ENCODE data around the gene CT45A1. TPM values are rescaled to one million over a fixed set of nuclear protein-coding genes. Genes with fewer than 3 reads are reported as not detected.
"Not testable (repeated sequence)": the region's sequence is repeated elsewhere in the genome, so short reads cannot be mapped to it uniquely, and the experiment has no call there.

The CT45A1 gene
- total and polyA plus RNA-seq, 2 donors (not counting 1 experiment from before 2014, with no cell fraction given), result not detected

DNA sequence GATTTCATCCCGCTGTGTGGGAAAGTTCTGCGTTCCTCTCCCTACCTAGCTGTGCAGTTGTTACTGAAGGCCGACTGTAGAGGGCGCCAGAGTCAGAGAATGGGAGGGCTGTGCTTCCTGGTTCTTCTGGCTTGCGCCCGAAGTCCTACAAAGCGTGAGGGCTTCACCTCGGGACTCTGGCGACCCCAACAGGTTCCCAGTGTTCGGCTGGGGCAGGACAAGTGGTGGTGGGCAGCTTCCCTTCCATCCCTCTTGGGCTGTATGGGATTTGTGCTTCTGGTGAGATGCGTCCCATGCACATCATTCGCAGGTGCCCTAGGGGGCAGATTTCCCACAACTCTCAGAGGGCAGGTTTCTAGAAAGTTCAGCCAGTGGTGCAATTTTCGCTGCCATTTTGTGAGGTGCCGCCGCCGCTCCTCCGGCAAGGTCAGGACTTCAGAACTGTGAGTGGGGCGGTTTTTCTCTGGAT lies 27.3 kb downstream of the CT45A1 start:
- no peak for DNase-seq (ENCODE audit: low read depth in 2 of 2)
- H3K4me2 ChIP-seq (ENCODE audit: extremely low read depth, insufficient read depth, low read length), result no peak overlapping the region

DNA sequence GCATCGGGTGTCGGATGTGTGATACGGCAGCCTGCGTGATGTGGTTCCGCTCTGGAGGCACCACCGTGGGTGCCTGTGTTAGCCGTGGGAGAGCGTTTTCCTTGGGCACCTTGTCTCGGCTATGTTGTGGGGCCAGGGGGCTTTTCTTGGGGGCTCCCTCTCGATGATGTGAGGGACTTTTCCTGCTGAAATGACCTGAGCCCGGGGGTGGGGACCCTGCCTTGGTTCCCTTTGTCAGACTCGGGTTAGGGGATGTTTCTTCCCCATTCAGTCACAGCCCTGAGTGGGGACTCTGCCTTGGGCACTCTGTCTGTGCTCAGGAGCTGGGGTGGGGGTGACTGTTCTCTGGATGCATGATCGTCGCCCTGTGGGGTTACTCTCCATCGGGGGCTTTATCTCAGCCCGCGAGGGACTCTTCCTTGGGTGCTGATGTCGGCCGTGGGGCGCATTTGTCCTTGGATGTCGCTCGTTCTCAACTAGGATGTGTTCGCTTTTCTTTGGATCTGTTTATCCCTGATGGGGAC lies 27.8 kb downstream of the CT45A1 start:
- no peak for DNase-seq (ENCODE audit: low read depth in 2 of 2)
- H2AFZ ChIP-seq (ENCODE audit: low read length), result no peak overlapping the region
- H3K36me3 ChIP-seq (ENCODE audit: control insufficient read depth, insufficient read depth, low read length), result no peaks in the 10 kb centered on the region
- no peak overlapping the region for H3K4me2 ChIP-seq (ENCODE audit: extremely low read depth, insufficient read depth, low read length)
- H4K20me1 ChIP-seq (ENCODE audit: control insufficient read depth, extremely low read depth, insufficient read depth, low read length), result no peaks in the 10 kb centered on the region
- TF ChIP-seq EZH2 (IDR thresholded peaks at IDR 0.05; ENCODE audit: low read length, missing control alignments) (no peak), CTCF (conservative IDR thresholded peaks at IDR 0.05 in 1 of 2, IDR thresholded peaks at IDR 0.05 in 1 of 2; ENCODE audit: low read depth in 1 of 2, low read length in 2 of 2) (no peak)
- no peak overlapping the region for H3K9ac ChIP-seq (ENCODE audit: insufficient read depth, low read length)
- no peaks in the 10 kb centered on the region for H3K27me3 ChIP-seq (ENCODE audit: control insufficient read depth, insufficient read depth, low read length)
- H3K27ac ChIP-seq (ENCODE audit: insufficient read depth, low read length), result no peak overlapping the region
- no peaks in the 10 kb centered on the region for H3K9me3 ChIP-seq (ENCODE audit: control insufficient read depth, insufficient read depth, low read depth, low read length)
- no peak overlapping the region for H3K4me3 ChIP-seq (replicated peaks in 1 of 4; ENCODE audit: control extremely low read depth in 1 of 4, insufficient read depth in 1 of 4, low read depth in 3 of 4, low read length in 4 of 4)
- H3K4me1 ChIP-seq (ENCODE audit: control insufficient read depth, extremely low read depth, insufficient read depth, low read length), result no peaks in the 10 kb centered on the region
- no peaks in the 10 kb centered on the region for H3K79me2 ChIP-seq (ENCODE audit: control insufficient read depth, insufficient read depth, low read length)

More for the DNA sequence above, 27.3 kb downstream of the CT45A1 start:
- no peak overlapping the region for H2AFZ ChIP-seq (ENCODE audit: low read length)
- H3K79me2 ChIP-seq (ENCODE audit: control insufficient read depth, insufficient read depth, low read length), result no peaks in the 10 kb centered on the region
- H4K20me1 ChIP-seq (ENCODE audit: control insufficient read depth, extremely low read depth, insufficient read depth, low read length), result no peaks in the 10 kb centered on the region
- TF ChIP-seq EZH2 (IDR thresholded peaks at IDR 0.05; ENCODE audit: low read length, missing control alignments) (no peak), CTCF (conservative IDR thresholded peaks at IDR 0.05 in 1 of 2, IDR thresholded peaks at IDR 0.05 in 1 of 2; ENCODE audit: low read depth in 1 of 2, low read length in 2 of 2) (peak; percentile 30 to 39)
- H3K36me3 ChIP-seq (ENCODE audit: control insufficient read depth, insufficient read depth, low read length), result no peaks in the 10 kb centered on the region
- no peak overlapping the region for H3K9ac ChIP-seq (ENCODE audit: insufficient read depth, low read length)
- no peak overlapping the region for H3K27ac ChIP-seq (ENCODE audit: insufficient read depth, low read length)
- no peaks in the 10 kb centered on the region for H3K4me1 ChIP-seq (ENCODE audit: control insufficient read depth, extremely low read depth, insufficient read depth, low read length)
- no peaks in the 10 kb centered on the region for H3K9me3 ChIP-seq (ENCODE audit: control insufficient read depth, insufficient read depth, low read depth, low read length)
- no peak overlapping the region for H3K4me3 ChIP-seq (replicated peaks in 1 of 4; ENCODE audit: control extremely low read depth in 1 of 4, insufficient read depth in 1 of 4, low read depth in 3 of 4, low read length in 4 of 4)
- H3K27me3 ChIP-seq (ENCODE audit: control insufficient read depth, insufficient read depth, low read length), result no peaks in the 10 kb centered on the region

- H3K9me3 ChIP-seq (ENCODE audit: control insufficient read depth, insufficient read depth, low read depth, low read length); H3K4me3 ChIP-seq (replicated peaks in 1 of 4; ENCODE audit: control extremely low read depth in 1 of 4, insufficient read depth in 1 of 4, low read depth in 3 of 4, low read length in 4 of 4); H3K79me2 ChIP-seq (ENCODE audit: control insufficient read depth, insufficient read depth, low read length); H2AFZ ChIP-seq (ENCODE audit: low read length); H4K20me1 ChIP-seq (ENCODE audit: control insufficient read depth, extremely low read depth, insufficient read depth, low read length); DNase-seq (ENCODE audit: low read depth in 2 of 2); H3K27ac ChIP-seq (ENCODE audit: insufficient read depth, low read length); H3K36me3 ChIP-seq (ENCODE audit: control insufficient read depth, insufficient read depth, low read length); H3K4me1 ChIP-seq (ENCODE audit: control insufficient read depth, extremely low read depth, insufficient read depth, low read length); H3K9ac ChIP-seq (ENCODE audit: insufficient read depth, low read length); H3K27me3 ChIP-seq (ENCODE audit: control insufficient read depth, insufficient read depth, low read length); H3K4me2 ChIP-seq (ENCODE audit: extremely low read depth, insufficient read depth, low read length): not testable (repeated sequence)
Observed at GRCh38 chrX:135744739-135745138, 31.3 kb downstream of the CT45A1 start.

DNA sequence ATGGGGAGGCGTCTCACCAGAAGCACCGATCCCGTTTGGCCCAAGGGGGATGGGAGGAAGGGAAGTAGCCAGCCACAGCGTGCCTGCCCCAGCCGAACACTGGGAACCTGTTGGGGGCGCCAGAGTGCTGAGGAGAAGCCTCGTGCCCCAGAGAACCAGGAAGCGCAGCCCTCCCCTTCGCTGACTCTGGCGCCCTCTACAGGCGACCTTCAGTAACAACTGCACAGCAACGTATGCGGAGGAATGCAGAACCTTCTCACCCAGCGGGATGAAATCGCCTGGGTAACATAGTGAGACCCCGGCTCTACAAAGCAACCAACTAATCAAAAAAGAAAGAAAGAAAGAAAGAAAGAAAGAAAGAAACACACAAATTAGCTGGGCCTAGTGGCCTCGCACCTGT lies 54.7 kb downstream of the CT45A1 start, which contains the start of gene CT45A3:
TSS of gene CT45A3 (minus strand) at position 101 of the 400 bp plus-strand sequence. CDS start 3,747 bp downstream, outside the sequence.
- H3K79me2 ChIP-seq (ENCODE audit: control insufficient read depth, insufficient read depth, low read length); DNase-seq (ENCODE audit: low read depth in 2 of 2); H3K4me3 ChIP-seq (replicated peaks in 1 of 4; ENCODE audit: control extremely low read depth in 1 of 4, insufficient read depth in 1 of 4, low read depth in 3 of 4, low read length in 4 of 4); H3K36me3 ChIP-seq (ENCODE audit: control insufficient read depth, insufficient read depth, low read length); H3K27ac ChIP-seq (ENCODE audit: insufficient read depth, low read length); H3K9me3 ChIP-seq (ENCODE audit: control insufficient read depth, insufficient read depth, low read depth, low read length); H4K20me1 ChIP-seq (ENCODE audit: control insufficient read depth, extremely low read depth, insufficient read depth, low read length); H3K4me1 ChIP-seq (ENCODE audit: control insufficient read depth, extremely low read depth, insufficient read depth, low read length); H3K27me3 ChIP-seq (ENCODE audit: control insufficient read depth, insufficient read depth, low read length); H3K4me2 ChIP-seq (ENCODE audit: extremely low read depth, insufficient read depth, low read length); H3K9ac ChIP-seq (ENCODE audit: insufficient read depth, low read length); H2AFZ ChIP-seq (ENCODE audit: low read length): not testable (repeated sequence)

Measured in fibroblast of lung (primary cell).